Kidney glomerular epithelial cell (primary cell): ENCODE data around the gene STRBP.
"Not testable (repeated sequence)": the region's sequence is repeated elsewhere in the genome, so short reads cannot be mapped to it uniquely, and the experiment has no call there.

Experiments used
- DNase-seq: peaks from one replicate; lab custom pipeline; 2025; lab: John Stamatoyannopoulos, UW

The STRBP gene

DNA sequence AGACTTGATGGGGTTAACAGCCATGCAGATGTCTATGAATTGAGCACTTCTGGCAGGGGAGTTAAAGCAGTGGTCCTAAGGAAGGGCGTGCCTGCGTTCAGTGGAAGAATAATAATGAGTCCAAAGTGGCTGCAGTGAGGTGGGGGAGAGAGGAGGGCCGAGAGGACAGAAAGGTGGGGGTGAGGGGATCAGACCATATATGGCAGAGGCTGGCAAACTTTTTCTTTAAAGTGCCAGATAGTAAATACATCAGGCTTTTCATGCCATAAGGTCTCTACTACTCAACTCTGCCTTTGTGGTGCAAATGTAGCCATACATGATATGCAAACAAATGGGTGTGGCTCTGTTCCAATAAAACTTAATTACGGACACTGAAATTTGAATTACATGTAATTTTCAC, 77.1 kb downstream of the STRBP start:
- DNase-seq: no peak

- DNase-seq: no peak
These were observed 81.3 kb downstream of the STRBP start for GRCh38 chr9:123187131-123187530.

GRCh38 chr9:123186029-123186428, 82.4 kb downstream of the STRBP start:
- not testable (repeated sequence) for DNase-seq

GRCh38 chr9:123176949-123177348, 91.4 kb downstream of the STRBP start:
- DNase-seq: no peak

GRCh38 chr9:123175854-123176629, 92.3 kb downstream of the STRBP start:
- DNase-seq: no peak

DNA sequence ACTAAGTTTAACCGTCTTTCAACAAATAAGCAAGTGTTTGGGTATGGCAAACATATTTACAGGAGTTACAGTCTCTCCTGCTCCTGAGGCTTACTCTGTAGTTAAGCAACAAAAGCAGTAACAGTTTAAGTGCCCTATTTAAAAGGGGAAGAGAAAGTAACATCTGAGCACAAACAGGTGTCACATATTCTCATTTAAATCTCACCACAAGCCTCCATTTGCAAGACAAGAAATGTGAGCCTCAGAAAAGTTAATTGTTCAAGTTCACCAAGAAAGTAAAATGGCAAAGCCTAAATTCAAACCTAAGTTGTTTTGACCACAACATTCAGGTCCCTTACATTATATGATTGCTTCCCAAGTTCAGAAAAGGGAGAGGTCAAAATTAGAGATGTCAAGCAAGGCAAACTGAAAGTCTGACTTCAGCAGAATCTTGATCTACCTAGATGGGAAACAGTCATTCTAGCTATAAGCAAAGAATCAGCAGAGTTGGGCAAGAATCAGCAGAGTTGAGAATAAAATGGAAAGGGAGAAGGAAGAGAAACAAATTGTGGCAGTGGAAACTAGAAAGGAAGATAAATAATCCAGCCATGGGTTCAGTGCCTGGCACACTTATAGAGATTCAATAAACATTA, 93.4 kb downstream of the STRBP start:
- no peak for DNase-seq

DNA sequence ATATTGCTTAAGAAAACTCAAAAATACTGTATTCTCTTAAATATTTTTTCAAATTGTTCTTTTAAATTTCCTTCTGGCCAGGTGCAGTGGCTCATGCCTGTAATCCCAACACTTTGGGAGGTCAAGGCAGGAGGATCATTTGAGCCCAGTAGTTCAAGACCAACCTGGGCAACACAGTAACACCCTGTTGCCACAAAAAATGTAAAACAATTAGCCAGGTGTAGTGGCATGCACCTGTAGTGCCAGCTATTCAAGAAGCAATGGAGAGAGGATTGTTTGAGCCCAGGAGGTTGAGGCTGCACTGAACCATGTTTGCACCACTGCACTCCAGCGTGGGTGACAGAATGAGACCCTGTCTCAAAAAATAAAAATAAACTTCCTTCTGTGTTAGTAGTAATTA, 94.3 kb downstream of the STRBP start:
- no peak for DNase-seq

DNA sequence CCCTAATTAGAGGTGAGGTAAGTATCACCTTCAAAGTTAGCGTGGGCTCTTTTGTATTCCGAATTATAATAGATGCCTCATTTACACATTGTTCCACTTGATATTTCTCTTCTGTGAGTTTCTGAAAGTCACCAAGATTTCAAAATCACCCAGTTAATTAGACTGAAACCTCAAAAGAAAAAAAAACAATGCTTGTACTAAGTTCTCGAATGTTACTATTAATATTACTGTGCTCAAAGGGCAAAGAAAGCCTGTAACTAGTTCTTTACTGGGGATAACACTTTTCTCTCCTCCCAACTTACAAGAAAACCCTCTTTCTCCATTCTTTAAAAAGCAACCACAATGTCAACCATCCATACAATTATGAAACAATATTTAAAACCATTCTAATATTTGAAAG, 98.5 kb downstream of the STRBP start:
- DNase-seq: no peak

DNA sequence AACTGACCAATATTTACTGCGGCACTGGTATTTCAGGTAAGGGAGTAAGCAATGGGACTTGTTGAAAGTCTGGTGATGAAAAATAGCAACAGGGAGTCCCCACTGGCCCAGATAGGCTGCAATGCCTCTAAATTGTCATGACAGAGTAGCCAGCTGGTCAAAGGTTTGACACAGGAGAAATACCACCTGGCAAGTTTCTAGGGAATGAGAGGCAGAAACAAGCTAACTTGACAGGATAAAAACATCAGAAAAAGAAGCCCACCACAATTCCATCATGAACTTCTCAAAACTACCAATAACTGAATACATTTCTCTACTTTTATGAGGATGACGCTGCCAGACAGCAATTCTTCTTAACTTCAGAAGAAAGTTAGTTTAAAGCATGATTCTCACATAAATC, 99.8 kb downstream of the STRBP start:
- DNase-seq: no peak

- DNase-seq: no peak
These were observed 100.9 kb downstream of the STRBP start for GRCh38 chr9:123167474-123167873.

- DNase-seq: no peak
These were observed 102.6 kb downstream of the STRBP start for GRCh38 chr9:123165813-123166212.

DNA sequence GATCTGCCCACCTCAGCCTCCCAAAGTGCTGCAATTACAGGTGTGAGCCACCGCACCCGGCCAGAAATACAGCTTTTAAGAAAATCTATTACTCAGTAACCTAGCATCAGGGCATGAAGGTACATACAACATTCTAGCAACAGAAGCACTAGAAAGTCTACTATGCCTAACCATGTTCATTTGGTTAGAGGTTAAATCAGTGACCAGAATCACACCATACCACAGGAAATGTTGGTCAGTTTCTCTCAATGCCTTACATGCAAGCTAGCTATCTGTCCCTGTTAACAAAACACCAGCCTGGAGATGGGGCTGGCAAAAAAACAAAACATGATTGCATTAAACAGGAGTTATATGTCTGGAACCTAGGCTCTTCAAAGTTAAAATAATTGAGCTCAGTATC, 104.1 kb downstream of the STRBP start:
- DNase-seq: no peak

DNA sequence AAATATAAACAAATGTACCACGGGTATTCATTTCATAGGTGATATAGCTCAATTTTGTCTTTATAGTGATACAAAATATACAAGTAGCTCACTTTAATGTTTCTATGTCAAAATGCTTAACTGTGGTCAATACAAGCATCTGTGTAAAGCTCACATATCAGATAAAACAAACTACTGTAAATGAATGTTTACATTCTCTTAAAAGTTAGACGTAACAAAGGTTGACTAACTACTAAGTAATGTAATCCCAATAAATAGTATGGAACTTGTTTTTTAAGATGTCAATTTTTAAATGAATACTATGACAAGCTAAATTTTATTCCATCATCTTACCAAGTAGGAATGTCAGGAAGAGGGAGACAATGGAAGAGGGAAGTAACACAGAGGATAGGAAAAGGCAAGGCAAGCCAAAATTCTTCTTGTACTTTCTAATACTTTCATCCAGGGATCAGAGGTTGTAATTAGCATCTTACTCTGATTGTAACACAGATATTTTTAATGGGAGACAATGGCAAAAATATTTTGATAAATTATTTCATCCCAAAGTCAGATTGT, 105.5 kb downstream of the STRBP start:
- DNase-seq: no peak

- no peak for DNase-seq
These were observed 106.0 kb downstream of the STRBP start for GRCh38 chr9:123162360-123162759.

DNA sequence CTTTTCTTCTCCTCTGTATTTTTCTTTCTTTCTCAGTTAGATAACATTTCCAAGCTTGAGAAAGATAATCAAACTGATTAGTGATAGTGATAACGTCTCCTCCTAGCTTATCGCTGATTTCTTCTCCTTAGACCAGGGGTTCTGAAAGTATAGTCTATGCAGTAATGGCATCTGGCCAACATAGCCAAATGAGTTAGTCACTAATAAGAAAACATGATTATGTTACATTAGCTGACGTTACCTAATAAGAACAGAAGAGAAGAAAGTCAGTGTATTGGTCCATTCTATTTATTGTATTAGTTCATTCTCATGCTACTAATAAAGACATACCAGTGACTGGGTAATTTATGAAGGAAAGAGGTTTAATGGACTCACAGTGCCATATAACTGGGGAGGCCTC, 111.2 kb downstream of the STRBP start:
- DNase-seq: no peak

DNA sequence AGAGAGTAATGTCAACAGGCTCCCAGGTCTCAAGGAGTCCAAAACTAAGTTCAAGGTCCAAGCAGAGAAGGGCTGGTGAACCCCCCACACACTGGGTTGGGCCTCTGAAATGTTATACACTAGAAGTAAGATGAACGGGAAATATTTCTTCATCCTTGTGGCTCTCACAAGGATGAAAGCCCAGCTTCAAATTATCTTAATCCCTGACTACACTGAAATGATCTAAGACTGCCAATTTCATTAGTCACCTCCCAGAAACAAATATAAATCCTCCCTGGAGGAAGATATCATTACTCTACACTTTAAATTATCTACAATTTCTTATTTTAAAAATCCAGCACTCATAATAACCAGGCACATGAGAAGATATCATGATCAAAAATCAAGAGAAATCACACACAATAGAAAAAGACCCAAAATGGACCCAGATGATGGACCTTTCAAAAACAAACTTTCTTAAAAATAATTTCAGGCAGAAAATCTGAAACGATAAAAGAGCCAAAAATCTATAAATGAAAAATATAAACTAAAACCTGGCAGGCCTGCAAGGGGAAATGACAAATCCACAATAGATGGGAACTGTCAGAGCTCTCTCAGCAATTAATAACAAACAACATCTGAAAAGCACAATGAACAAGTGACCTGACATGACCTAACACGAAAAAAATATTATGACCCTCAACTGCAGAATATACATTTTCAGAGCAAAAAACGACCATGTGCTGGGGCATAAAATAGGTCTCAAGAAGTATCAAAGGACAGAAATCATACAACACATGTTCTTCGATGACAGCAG, 117.5 kb downstream of the STRBP start:
- DNase-seq: no peak

DNA sequence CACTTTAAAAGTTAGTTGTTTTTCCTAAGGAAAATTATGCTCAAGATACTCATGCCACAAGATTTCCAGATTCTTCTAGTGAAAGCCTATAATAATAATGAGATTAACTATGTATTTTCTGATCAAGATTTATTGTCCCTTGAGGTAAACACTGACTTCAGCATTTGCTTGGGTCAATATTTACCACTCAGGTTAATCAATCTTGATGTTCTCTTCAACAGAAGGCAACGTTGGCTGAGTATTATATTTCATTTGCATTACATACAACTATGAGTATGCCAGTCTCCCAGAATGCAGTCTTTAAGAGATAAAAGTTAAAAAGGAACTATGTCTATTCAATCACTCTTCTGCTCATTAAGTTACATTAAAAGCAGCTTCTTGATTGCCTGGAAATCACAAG, 119.3 kb downstream of the STRBP start:
- DNase-seq: no peak

DNA sequence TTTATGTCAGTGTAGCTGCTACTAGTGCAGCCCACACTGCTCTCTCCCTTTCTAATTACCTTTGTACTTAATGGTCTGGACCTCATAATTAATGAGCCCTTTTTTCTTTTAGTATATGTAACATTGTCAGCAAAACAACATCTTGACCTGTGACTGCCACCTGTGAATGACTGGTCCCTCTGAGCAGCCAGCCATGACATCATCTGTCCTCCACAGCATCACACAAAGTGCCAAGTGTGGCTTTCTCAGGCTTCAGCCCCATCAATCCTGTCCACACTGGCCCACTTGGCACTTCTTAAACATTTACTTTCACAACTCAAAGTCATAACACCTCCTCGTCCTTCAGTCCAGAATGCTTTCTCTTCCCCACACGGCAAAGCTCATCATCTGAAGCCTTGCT, 130.2 kb downstream of the STRBP start:
- DNase-seq: no peak

DNA sequence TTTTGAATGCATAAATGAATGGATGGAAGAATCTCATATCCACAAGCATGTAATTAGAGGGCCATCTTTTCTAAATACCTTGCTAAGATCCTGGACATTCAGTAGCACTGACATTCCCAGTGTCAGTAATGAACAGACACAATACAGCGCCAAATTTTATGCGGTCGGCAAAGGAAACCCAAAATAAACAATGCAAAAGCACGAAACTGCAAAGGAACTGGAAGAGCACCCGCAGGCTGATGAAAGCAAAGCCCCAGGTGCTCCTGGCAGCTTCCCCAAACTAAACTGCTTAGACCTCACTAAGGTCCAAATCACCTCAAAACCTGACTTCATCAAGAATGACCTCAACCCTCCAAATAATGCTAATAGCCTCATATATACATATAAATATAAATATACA, 133.0 kb downstream of the STRBP start:
- DNase-seq: no peak

DNA sequence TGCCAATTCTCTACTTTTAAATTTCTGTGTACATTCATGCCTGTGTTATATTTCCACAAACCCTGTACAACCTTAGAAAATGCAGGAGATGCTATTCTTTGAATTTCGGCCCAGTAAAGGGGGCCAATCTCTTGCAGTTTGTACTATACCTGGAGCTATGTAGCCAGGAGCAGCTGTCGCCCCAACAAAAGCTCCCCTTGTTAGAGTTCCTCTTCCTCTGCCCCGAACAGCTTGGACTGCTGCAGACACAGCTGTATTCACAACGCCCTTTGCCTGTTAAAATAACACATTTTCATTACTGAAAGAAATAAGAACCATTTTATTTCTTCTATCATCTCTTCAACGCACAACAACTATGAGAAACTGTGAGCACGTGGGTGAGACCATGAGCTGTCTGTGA, 135.7 kb downstream of the STRBP start:
- DNase-seq: no peak

- no peak for DNase-seq
These were observed 136.4 kb downstream of the STRBP start for GRCh38 chr9:123131993-123132392.

DNA sequence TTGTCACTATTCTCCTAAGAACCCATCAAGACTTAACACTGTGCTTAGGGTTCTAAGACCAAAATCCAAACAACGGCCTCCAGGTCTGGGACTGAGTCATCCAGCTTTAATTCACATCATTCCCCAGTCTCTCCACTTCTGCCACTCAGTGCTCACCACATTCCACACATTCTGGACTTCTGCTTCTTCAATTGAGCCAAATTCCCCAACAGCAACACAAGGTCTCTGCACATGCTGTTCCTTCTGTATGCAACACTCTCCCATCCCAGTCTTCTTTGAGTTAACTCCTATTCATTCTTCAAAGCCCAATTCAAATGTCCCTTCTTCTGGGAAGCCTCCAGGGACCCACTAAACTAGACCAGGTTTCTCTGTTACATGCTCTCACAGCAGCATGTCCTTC, 137.1 kb downstream of the STRBP start:
- DNase-seq: peak; percentile 64

GRCh38 chr9:123129423-123129822, 139.0 kb downstream of the STRBP start:
- no peak for DNase-seq
